Hepatocyte (in vitro differentiated cells): ENCODE data around the gene PRCC. TPM values are rescaled to one million over a fixed set of nuclear protein-coding genes. Genes with fewer than 3 reads are reported as not detected.

ENCODE experiments used
- polyA plus RNA-seq: library from polyadenylated mRNA; unstranded; fragments of >200 nt; fragmentation: Nextera tagmentation; extraction: Ambion mirVana; gene quantifications from 2 replicates; pipeline ENCODE4 v1.2.1, GENCODE V29; 2016
- total RNA-seq: library from RNA; depleted of rRNA; stranded (reverse); fragments of >200 nt; gene quantifications from 2 replicates; pipeline ENCODE4 v1.2.3, GENCODE V29; 2014

Gene PRCC
- total and polyA plus RNA-seq, 2 experiments from 2014 or later = 35.9 to 108 TPM

Other genes with a start within 250 kb of the PRCC start
- 4.2 and 5.2 TPM in 2 replicates for gene IQGAP3, start 195.0 kb upstream of the PRCC start, total RNA-seq
- 3.1 and 5.7 TPM in 2 replicates for gene IQGAP3, start 195.0 kb upstream of the PRCC start, polyA plus RNA-seq
- gene TTC24, start 187.8 kb upstream of the PRCC start, total RNA-seq = not detected in 2 replicates
- gene TTC24, start 187.8 kb upstream of the PRCC start, polyA plus RNA-seq = not detected in 2 replicates
- gene NAXE, start 175.8 kb upstream of the PRCC start, total RNA-seq = 94.2 and 117 TPM in 2 replicates
- 198 and 218 TPM in 2 replicates for gene NAXE, start 175.8 kb upstream of the PRCC start, polyA plus RNA-seq
- 5.6 and 17.4 TPM in 2 replicates for gene GPATCH4, start 166.1 kb upstream of the PRCC start, total RNA-seq
- 28.3 and 28.6 TPM in 2 replicates for gene GPATCH4, start 166.1 kb upstream of the PRCC start, polyA plus RNA-seq
- not detected in 2 replicates for gene HAPLN2, start 148.1 kb upstream of the PRCC start, total RNA-seq
- gene HAPLN2, start 148.1 kb upstream of the PRCC start, polyA plus RNA-seq = not detected in 2 replicates
- 0.03 and 0.84 TPM in 2 replicates for gene BCAN, start 125.4 kb upstream of the PRCC start, total RNA-seq
- gene BCAN, start 125.4 kb upstream of the PRCC start, polyA plus RNA-seq = not detected in 2 replicates
- 7.9 and 13.8 TPM in 2 replicates for gene NES, start 90.1 kb upstream of the PRCC start, total RNA-seq
- 3.6 and 4.8 TPM in 2 replicates for gene NES, start 90.1 kb upstream of the PRCC start, polyA plus RNA-seq
- 54.5 and 93.5 TPM in 2 replicates for gene CRABP2, start 62.0 kb upstream of the PRCC start, total RNA-seq
- gene CRABP2, start 62.0 kb upstream of the PRCC start, polyA plus RNA-seq = 171 and 195 TPM in 2 replicates
- 20.6 and 21.8 TPM in 2 replicates for gene METTL25B, start 39.1 kb upstream of the PRCC start, total RNA-seq
- gene METTL25B, start 39.1 kb upstream of the PRCC start, polyA plus RNA-seq = 22.6 and 24.7 TPM in 2 replicates
- gene ISG20L2, start 38.8 kb upstream of the PRCC start, total RNA-seq = 22.4 and 27.5 TPM in 2 replicates
- gene ISG20L2, start 38.8 kb upstream of the PRCC start, polyA plus RNA-seq = 13.5 and 16.4 TPM in 2 replicates
- 40.4 and 44.9 TPM in 2 replicates for gene MRPL24, start 26.4 kb upstream of the PRCC start, total RNA-seq
- 61.9 and 64.1 TPM in 2 replicates for gene MRPL24, start 26.4 kb upstream of the PRCC start, polyA plus RNA-seq
- gene HDGF, start 15.9 kb upstream of the PRCC start, total RNA-seq = 160 and 192 TPM in 2 replicates
- 153 and 166 TPM in 2 replicates for gene HDGF, start 15.9 kb upstream of the PRCC start, polyA plus RNA-seq
- gene SH2D2A, start 49.3 kb downstream of the PRCC start, total RNA-seq = 0.60 and 2.6 TPM in 2 replicates
- gene SH2D2A, start 49.3 kb downstream of the PRCC start, polyA plus RNA-seq = 0.18 TPM in 1 of 2 replicates, not detected in the other
- not detected in 2 replicates for gene INSRR, start 91.6 kb downstream of the PRCC start, total RNA-seq
- gene INSRR, start 91.6 kb downstream of the PRCC start, polyA plus RNA-seq = not detected in 2 replicates
- 0.13 TPM in 1 of 2 replicates, not detected in the other for gene NTRK1, start 93.3 kb downstream of the PRCC start, total RNA-seq
- not detected in 2 replicates for gene NTRK1, start 93.3 kb downstream of the PRCC start, polyA plus RNA-seq
- gene PEAR1, start 126.2 kb downstream of the PRCC start, total RNA-seq = 5.3 and 6.1 TPM in 2 replicates
- gene PEAR1, start 126.2 kb downstream of the PRCC start, polyA plus RNA-seq = 6.3 and 7.3 TPM in 2 replicates
- not detected in 2 replicates for gene LRRC71, start 153.1 kb downstream of the PRCC start, total RNA-seq
- not detected in 2 replicates for gene LRRC71, start 153.1 kb downstream of the PRCC start, polyA plus RNA-seq